NCI-H2107 treated with DMSO at 0.1 percent for 48 hours (cell line): ENCODE data around the gene SBNO2.

Experiments
- DNase-seq: peaks from one replicate; lab custom pipeline; 2025; ENCODE audit not compliant: unreplicated experiment; lab: John Stamatoyannopoulos, UW

Gene SBNO2

GRCh38 chr19:1074544-1075283 lies 99.4 kb downstream of the SBNO2 start:
- DNase-seq, result peak; percentile 65

- DNase-seq, result no peak
Measured at GRCh38 chr19:1073956-1074517, 100.0 kb downstream of the SBNO2 start.

- DNase-seq, result no peak
Measured at GRCh38 chr19:1073063-1073955, 100.8 kb downstream of the SBNO2 start.

GRCh38 chr19:1072371-1073015 lies 101.6 kb downstream of the SBNO2 start:
- no peak for DNase-seq

- no peak for DNase-seq
Measured at GRCh38 chr19:1070931-1071791, 102.9 kb downstream of the SBNO2 start.

GRCh38 chr19:1070576-1070930 lies 103.5 kb downstream of the SBNO2 start:
- DNase-seq, result no peak

GRCh38 chr19:1069009-1069779 lies 104.9 kb downstream of the SBNO2 start:
- DNase-seq, result no peak

GRCh38 chr19:1068009-1069001 lies 105.8 kb downstream of the SBNO2 start:
- DNase-seq, result no peak

- DNase-seq, result no peak
Measured at GRCh38 chr19:1067341-1067957, 106.6 kb downstream of the SBNO2 start.

- no peak for DNase-seq
Measured at GRCh38 chr19:1066748-1067340, 107.2 kb downstream of the SBNO2 start, which contains the start of gene ARHGAP45. Gene ARHGAP45, plus strand, starts transcription at chr19:1067167. Its CDS starts 239 bp downstream, at chr19:1067406.

GRCh38 chr19:1066251-1066747 lies 107.8 kb downstream of the SBNO2 start:
- DNase-seq, result no peak

GRCh38 chr19:1065606-1066109 lies 108.4 kb downstream of the SBNO2 start:
- DNase-seq, result no peak

- DNase-seq, result no peak
Measured at GRCh38 chr19:1064661-1065605, 109.1 kb downstream of the SBNO2 start.

- no peak for DNase-seq
Measured at GRCh38 chr19:1063909-1064660, 110.0 kb downstream of the SBNO2 start.
